SK-N-SH treated with all-trans-retinoic acid at 6 μM for 48 hours (cell line): ENCODE results near the gene MMP17.

ENCODE experiments used
- ATAC-seq: fragments of 200-7000 bp; cut with Tn5 transposase; 3 replicates; pipeline ENCODE4 v1.9.1; 2020; ENCODE audit warnings: mild to moderate bottlenecking, moderate library complexity
- ARNTL ChIP-seq: fragments of 450-650 bp; formaldehyde crosslinking; IDR thresholded peaks from 2 replicates; pipeline ENCODE4 v1.5.0; 2020; ENCODE audit warnings: low read depth, mild to moderate bottlenecking, moderate library complexity, borderline replicate concordance
- BACH2 ChIP-seq: fragments of 250-450 bp; sonication (Bioruptor Pico); IDR thresholded peaks from 2 replicates; pipeline ENCODE4 v1.9.0; 2021; ENCODE audit warnings: mild to moderate bottlenecking, borderline replicate concordance
- CSDC2 ChIP-seq: fragments of 250-450 bp; sonication (Bioruptor Pico); IDR thresholded peaks from 2 replicates; pipeline ENCODE4 v1.5.0; 2020; ENCODE audit warnings: mild to moderate bottlenecking, moderate library complexity
- ESRRG ChIP-seq: fragments of 250-450 bp; sonication (Bioruptor Pico); IDR thresholded peaks from 2 replicates; pipeline ENCODE4 v1.6.1; 2021; ENCODE audit warnings: mild to moderate bottlenecking
- GLIS3 ChIP-seq: fragments of 250-450 bp; sonication (Bioruptor Pico); IDR thresholded peaks from 2 replicates; pipeline ENCODE4 v1.5.0; 2020; ENCODE audit warnings: mild to moderate bottlenecking, moderate library complexity
- ISL1 ChIP-seq: fragments of 250-450 bp; sonication (Bioruptor Pico); IDR thresholded peaks from 2 replicates; pipeline ENCODE4 v2.1.2; 2022; ENCODE audit warnings: mild to moderate bottlenecking, moderate library complexity
- OSR1 ChIP-seq: fragments of 250-450 bp; sonication (Bioruptor Pico); IDR thresholded peaks from 2 replicates; pipeline ENCODE4 v1.8.0; 2022; ENCODE audit warnings: moderate library complexity, mild to moderate bottlenecking, inconsistent platforms
- PPARA ChIP-seq: fragments of 250-450 bp; sonication (Bioruptor Pico); IDR thresholded peaks from 2 replicates; pipeline ENCODE4 v1.5.0; 2020; ENCODE audit warnings: mild to moderate bottlenecking, borderline replicate concordance
- RARB ChIP-seq: fragments of 250-450 bp; sonication (Bioruptor Pico); IDR thresholded peaks from 2 replicates; pipeline ENCODE4 v1.8.0; 2021; ENCODE audit warnings: mild to moderate bottlenecking, moderate library complexity
- SNAI2 ChIP-seq: fragments of 250-450 bp; sonication (Bioruptor Pico); IDR thresholded peaks from 2 replicates; pipeline ENCODE4 v1.5.0; 2020; ENCODE audit warnings: mild to moderate bottlenecking, moderate library complexity
- TCF4 ChIP-seq: fragments of 250-450 bp; sonication (Bioruptor Pico); IDR thresholded peaks from 2 replicates; pipeline ENCODE4 v1.8.0; 2021; ENCODE audit warnings: mild to moderate bottlenecking, moderate library complexity, borderline replicate concordance
- TOX ChIP-seq: fragments of 250-450 bp; sonication (Bioruptor Pico); IDR thresholded peaks from 2 replicates; pipeline ENCODE4 v1.8.0; 2021; ENCODE audit warnings: mild to moderate bottlenecking, moderate library complexity, borderline replicate concordance
- ZC3H10 ChIP-seq: fragments of 250-450 bp; sonication (Bioruptor Pico); IDR thresholded peaks from 2 replicates; pipeline ENCODE4 v1.5.1; 2021; ENCODE audit warnings: mild to moderate bottlenecking, moderate library complexity
- ZFP3 ChIP-seq: fragments of 250-450 bp; sonication (Bioruptor Pico); IDR thresholded peaks from 2 replicates; pipeline ENCODE4 v1.5.0; 2020; ENCODE audit warnings: mild to moderate bottlenecking, moderate library complexity
- ZFP30 ChIP-seq: fragments of 450-650 bp; formaldehyde crosslinking; IDR thresholded peaks from 2 replicates; pipeline ENCODE4 v1.5.0; 2022; ENCODE audit warnings: mild to moderate bottlenecking, moderate library complexity
- ZNF70 ChIP-seq: fragments of 450-650 bp; formaldehyde crosslinking; IDR thresholded peaks from 2 replicates; pipeline ENCODE4 v1.5.0; 2020; ENCODE audit warnings: mild to moderate bottlenecking, moderate library complexity
- ZNF8 ChIP-seq: fragments of 450-650 bp; formaldehyde crosslinking; IDR thresholded peaks from 2 replicates; pipeline ENCODE4 v1.5.0; 2020; ENCODE audit warnings: mild to moderate bottlenecking, moderate library complexity
- TF ChIP-seq, protein P1 (sequence below): fragments of 250-450 bp; sonication (Bioruptor Pico); IDR thresholded peaks from 2 replicates; pipeline ENCODE4 v1.8.0; 2020; ENCODE audit warnings: mild to moderate bottlenecking, moderate library complexity, borderline replicate concordance
- TF ChIP-seq, protein P2 (sequence below): fragments of 250-450 bp; sonication (Bioruptor Pico); IDR thresholded peaks from 2 replicates; pipeline ENCODE4 v1.5.1; 2021; ENCODE audit warnings: mild to moderate bottlenecking, moderate library complexity
- TF ChIP-seq, protein P3 (sequence below): fragments of 250-450 bp; sonication (Bioruptor Pico); IDR thresholded peaks from 2 replicates; pipeline ENCODE4 v1.5.1; 2020; ENCODE audit warnings: low read depth, mild to moderate bottlenecking, moderate library complexity
- TF ChIP-seq, protein P4 (sequence below): fragments of 250-450 bp; sonication (Bioruptor Pico); IDR thresholded peaks from 2 replicates; pipeline ENCODE4 v1.5.0; 2020; ENCODE audit warnings: mild to moderate bottlenecking, moderate library complexity
- TF ChIP-seq, protein P5 (sequence below): fragments of 250-450 bp; sonication (Bioruptor Pico); IDR thresholded peaks from 2 replicates; pipeline ENCODE4 v1.8.0; 2021; ENCODE audit warnings: low read depth, mild to moderate bottlenecking, moderate library complexity, borderline replicate concordance

MMP17 gene

DNA sequence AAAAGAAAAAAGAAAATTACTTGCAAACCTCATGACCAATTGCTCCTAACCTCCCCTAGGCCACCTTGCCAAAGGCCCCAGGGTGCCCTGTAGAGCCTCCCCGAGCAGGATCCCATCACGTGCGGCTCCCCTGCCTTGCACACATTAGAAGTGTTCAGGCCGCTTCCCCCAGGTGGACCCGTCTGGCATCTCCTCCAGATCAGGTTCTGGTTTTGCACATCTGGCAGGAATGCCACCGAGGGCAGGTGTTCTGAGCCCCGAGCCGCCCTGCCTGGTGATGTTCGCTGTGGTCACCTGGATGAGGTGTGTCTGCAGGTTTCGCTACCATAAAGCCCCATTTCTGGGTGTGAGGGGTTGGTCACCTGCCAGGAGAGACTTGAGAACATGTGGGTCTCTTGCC is 19.3 kb downstream of the MMP17 start:
- no peak for ATAC-seq

DNA sequence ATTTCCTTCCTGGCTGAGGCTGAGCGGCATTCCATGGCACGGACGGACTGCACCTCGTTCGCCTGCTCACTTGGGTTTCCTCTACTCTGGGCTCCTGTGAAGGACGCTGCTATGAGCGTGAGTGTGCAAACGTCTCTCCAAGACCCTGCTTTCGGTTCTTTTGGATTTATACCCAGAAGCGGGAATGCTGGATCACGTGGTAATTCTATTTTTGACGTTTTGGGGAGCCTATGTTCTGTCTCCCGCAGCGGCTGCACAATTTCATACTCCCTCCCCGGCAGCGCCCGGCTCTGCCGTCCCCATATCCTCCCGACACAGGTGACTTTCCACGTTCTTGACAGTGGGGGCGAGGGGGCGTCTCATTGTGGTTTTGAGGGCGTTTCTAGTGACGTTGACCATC is 20.6 kb downstream of the MMP17 start:
- ATAC-seq: no peak
- TF ChIP-seq, protein P1, sequence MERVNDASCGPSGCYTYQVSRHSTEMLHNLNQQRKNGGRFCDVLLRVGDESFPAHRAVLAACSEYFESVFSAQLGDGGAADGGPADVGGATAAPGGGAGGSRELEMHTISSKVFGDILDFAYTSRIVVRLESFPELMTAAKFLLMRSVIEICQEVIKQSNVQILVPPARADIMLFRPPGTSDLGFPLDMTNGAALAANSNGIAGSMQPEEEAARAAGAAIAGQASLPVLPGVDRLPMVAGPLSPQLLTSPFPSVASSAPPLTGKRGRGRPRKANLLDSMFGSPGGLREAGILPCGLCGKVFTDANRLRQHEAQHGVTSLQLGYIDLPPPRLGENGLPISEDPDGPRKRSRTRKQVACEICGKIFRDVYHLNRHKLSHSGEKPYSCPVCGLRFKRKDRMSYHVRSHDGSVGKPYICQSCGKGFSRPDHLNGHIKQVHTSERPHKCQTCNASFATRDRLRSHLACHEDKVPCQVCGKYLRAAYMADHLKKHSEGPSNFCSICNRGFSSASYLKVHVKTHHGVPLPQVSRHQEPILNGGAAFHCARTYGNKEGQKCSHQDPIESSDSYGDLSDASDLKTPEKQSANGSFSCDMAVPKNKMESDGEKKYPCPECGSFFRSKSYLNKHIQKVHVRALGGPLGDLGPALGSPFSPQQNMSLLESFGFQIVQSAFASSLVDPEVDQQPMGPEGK (CRISPR knock-in tag): no peak
- TF ChIP-seq TCF4 (CRISPR knock-in tag): no peak
- no peak for TF ChIP-seq ZC3H10 (CRISPR knock-in tag)
- TF ChIP-seq PPARA (CRISPR knock-in tag): no peak
- no peak for TF ChIP-seq SNAI2
- TF ChIP-seq, protein P2, sequence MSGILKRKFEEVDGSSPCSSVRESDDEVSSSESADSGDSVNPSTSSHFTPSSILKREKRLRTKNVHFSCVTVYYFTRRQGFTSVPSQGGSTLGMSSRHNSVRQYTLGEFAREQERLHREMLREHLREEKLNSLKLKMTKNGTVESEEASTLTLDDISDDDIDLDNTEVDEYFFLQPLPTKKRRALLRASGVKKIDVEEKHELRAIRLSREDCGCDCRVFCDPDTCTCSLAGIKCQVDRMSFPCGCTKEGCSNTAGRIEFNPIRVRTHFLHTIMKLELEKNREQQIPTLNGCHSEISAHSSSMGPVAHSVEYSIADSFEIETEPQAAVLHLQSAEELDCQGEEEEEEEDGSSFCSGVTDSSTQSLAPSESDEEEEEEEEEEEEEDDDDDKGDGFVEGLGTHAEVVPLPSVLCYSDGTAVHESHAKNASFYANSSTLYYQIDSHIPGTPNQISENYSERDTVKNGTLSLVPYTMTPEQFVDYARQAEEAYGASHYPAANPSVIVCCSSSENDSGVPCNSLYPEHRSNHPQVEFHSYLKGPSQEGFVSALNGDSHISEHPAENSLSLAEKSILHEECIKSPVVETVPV (CRISPR knock-in tag): no peak
- TF ChIP-seq GLIS3 (CRISPR knock-in tag): no peak
- TF ChIP-seq ZNF8: no peak
- no peak for TF ChIP-seq ARNTL (CRISPR knock-in tag)
- no peak for TF ChIP-seq RARB (CRISPR knock-in tag)
- TF ChIP-seq ZFP30: no peak
- no peak for TF ChIP-seq ZFP3 (CRISPR knock-in tag)
- no peak for TF ChIP-seq ISL1 (CRISPR knock-in tag)
- TF ChIP-seq, protein P3, sequence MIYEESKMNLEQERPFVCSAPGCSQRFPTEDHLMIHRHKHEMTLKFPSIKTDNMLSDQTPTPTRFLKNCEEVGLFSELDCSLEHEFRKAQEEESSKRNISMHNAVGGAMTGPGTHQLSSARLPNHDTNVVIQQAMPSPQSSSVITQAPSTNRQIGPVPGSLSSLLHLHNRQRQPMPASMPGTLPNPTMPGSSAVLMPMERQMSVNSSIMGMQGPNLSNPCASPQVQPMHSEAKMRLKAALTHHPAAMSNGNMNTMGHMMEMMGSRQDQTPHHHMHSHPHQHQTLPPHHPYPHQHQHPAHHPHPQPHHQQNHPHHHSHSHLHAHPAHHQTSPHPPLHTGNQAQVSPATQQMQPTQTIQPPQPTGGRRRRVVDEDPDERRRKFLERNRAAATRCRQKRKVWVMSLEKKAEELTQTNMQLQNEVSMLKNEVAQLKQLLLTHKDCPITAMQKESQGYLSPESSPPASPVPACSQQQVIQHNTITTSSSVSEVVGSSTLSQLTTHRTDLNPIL (CRISPR knock-in tag): no peak
- no peak for TF ChIP-seq ESRRG

More for the DNA sequence above, 19.3 kb downstream of the MMP17 start:
- TF ChIP-seq TOX (no peak), ZC3H10 (CRISPR knock-in tag) (no peak), ARNTL (CRISPR knock-in tag) (no peak), ZNF8 (no peak), TCF4 (CRISPR knock-in tag) (no peak), ESRRG (no peak), CSDC2 (CRISPR knock-in tag) (no peak), ZFP30 (no peak), ZFP3 (CRISPR knock-in tag) (no peak), PPARA (CRISPR knock-in tag) (no peak), BACH2 (CRISPR knock-in tag) (no peak), RARB (CRISPR knock-in tag) (no peak), SNAI2 (no peak), ZNF70 (CRISPR knock-in tag) (no peak), OSR1 (CRISPR knock-in tag) (no peak)
- TF ChIP-seq, protein P3 (CRISPR knock-in tag): no peak
- TF ChIP-seq, protein P4, sequence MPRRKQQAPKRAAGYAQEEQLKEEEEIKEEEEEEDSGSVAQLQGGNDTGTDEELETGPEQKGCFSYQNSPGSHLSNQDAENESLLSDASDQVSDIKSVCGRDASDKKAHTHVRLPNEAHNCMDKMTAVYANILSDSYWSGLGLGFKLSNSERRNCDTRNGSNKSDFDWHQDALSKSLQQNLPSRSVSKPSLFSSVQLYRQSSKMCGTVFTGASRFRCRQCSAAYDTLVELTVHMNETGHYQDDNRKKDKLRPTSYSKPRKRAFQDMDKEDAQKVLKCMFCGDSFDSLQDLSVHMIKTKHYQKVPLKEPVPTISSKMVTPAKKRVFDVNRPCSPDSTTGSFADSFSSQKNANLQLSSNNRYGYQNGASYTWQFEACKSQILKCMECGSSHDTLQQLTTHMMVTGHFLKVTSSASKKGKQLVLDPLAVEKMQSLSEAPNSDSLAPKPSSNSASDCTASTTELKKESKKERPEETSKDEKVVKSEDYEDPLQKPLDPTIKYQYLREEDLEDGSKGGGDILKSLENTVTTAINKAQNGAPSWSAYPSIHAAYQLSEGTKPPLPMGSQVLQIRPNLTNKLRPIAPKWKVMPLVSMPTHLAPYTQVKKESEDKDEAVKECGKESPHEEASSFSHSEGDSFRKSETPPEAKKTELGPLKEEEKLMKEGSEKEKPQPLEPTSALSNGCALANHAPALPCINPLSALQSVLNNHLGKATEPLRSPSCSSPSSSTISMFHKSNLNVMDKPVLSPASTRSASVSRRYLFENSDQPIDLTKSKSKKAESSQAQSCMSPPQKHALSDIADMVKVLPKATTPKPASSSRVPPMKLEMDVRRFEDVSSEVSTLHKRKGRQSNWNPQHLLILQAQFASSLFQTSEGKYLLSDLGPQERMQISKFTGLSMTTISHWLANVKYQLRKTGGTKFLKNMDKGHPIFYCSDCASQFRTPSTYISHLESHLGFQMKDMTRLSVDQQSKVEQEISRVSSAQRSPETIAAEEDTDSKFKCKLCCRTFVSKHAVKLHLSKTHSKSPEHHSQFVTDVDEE: no peak
- TF ChIP-seq, protein P2 (CRISPR knock-in tag): no peak
- TF ChIP-seq, protein P5, sequence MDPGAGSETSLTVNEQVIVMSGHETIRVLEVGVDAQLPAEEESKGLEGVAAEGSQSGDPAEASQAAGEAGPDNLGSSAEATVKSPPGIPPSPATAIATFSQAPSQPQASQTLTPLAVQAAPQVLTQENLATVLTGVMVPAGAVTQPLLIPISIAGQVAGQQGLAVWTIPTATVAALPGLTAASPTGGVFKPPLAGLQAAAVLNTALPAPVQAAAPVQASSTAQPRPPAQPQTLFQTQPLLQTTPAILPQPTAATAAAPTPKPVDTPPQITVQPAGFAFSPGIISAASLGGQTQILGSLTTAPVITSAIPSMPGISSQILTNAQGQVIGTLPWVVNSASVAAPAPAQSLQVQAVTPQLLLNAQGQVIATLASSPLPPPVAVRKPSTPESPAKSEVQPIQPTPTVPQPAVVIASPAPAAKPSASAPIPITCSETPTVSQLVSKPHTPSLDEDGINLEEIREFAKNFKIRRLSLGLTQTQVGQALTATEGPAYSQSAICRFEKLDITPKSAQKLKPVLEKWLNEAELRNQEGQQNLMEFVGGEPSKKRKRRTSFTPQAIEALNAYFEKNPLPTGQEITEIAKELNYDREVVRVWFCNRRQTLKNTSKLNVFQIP: no peak
- TF ChIP-seq, protein P1 (CRISPR knock-in tag): no peak
